A673 (cell line): ENCODE data around the gene BIRC7. TPM values are rescaled to one million over a fixed set of nuclear protein-coding genes. Genes with fewer than 3 reads are reported as not detected.
A peak's percentile ranks its signal among the peaks of the same experiment; 100 is the strongest.

ENCODE experiments used
- BruUV-seq: library from RNA; stranded (reverse); fragments of 400-500 nt; replicated peaks from 2 replicates; lab custom pipeline; 2021; lab: Mats Ljungman, UMichigan
- CTCF ChIA-PET: fragments of 300-600 bp; sonication (Branson Sonifier 250); formaldehyde crosslinking; loops from one replicate; lab custom pipeline; 2022; ENCODE audit warnings: antibody characterized with exemption; lab: Charles Lee
- POLR2A ChIA-PET: fragments of 300-600 bp; sonication (Branson Sonifier 250); formaldehyde crosslinking; loops from one replicate; lab custom pipeline; 2022; ENCODE audit warnings: antibody characterized with exemption; ENCODE audit not compliant: low non-redundant PET; lab: Charles Lee
- DNase-seq: peaks from one replicate; pipeline ENCODE4 v3.0.0-alpha.2; 2015; ENCODE audit warnings: low spot score
- H3K27ac ChIP-seq: fragments of 200-600 bp; sonication (generic); 2 replicates; pipeline ENCODE4 v1.5.1; 2016; ENCODE audit warnings: mixed run types, low read depth, mild to moderate bottlenecking, mixed read lengths, antibody characterized with exemption, low read length; ENCODE audit not compliant: poor library complexity, severe bottlenecking
- H3K27me3 ChIP-seq: fragments of 200-600 bp; sonication (generic); replicated peaks from 2 replicates; pipeline ENCODE4 v1.6.1; 2017; ENCODE audit warnings: mixed run types, low read depth, mild to moderate bottlenecking, mixed read lengths, antibody characterized with exemption, low read length; ENCODE audit not compliant: insufficient read depth, poor library complexity
- H3K36me3 ChIP-seq: fragments of 200-600 bp; sonication (generic); 2 replicates; pipeline ENCODE4 v1.6.1; 2016; ENCODE audit warnings: mixed run types, mild to moderate bottlenecking, mixed read lengths, antibody characterized with exemption, low read length; ENCODE audit not compliant: insufficient read depth, poor library complexity, severe bottlenecking
- H3K4me1 ChIP-seq: fragments of 200-600 bp; sonication (generic); 2 replicates; pipeline ENCODE4 v1.6.1; 2017; ENCODE audit warnings: mixed run types, mild to moderate bottlenecking, mixed read lengths, antibody characterized with exemption, low read length; ENCODE audit not compliant: insufficient read depth, poor library complexity, severe bottlenecking
- H3K4me3 ChIP-seq: fragments of 200-600 bp; sonication (generic); 2 replicates; pipeline ENCODE4 v1.5.1; 2016; ENCODE audit warnings: low read depth, mixed run types, mild to moderate bottlenecking, mixed read lengths, low read length; ENCODE audit not compliant: poor library complexity, severe bottlenecking
- H3K9me3 ChIP-seq: fragments of 200-600 bp; sonication (generic); 2 replicates; pipeline ENCODE4 v1.6.1; 2016; ENCODE audit warnings: mixed run types, low read depth, mild to moderate bottlenecking, mixed read lengths, antibody characterized with exemption, low read length; ENCODE audit not compliant: poor library complexity, severe bottlenecking
- CTCF ChIP-seq: fragments of 300-800, 200-600 bp; sonication (generic); conservative IDR thresholded peaks from 2 replicates; pipeline ENCODE4 v1.5.1; 2017; ENCODE audit warnings: low read depth, mild to moderate bottlenecking, antibody characterized with exemption, low read length, moderate library complexity, mixed read lengths
- EZH2 ChIP-seq: fragments of 200-600 bp; sonication (generic); IDR thresholded peaks from 2 replicates; pipeline ENCODE4 v1.6.1; 2017; ENCODE audit warnings: borderline replicate concordance, low read depth, mild to moderate bottlenecking, mixed read lengths, antibody characterized with exemption, low read length; ENCODE audit not compliant: poor library complexity, severe bottlenecking
- intact Hi-C: fragments of 100-400 bp; cut with micrococcal nuclease; formaldehyde crosslinking; loops from one replicate; pipeline ENCODE4 v1.10.0; 2022; ENCODE audit not compliant: unreplicated experiment
- total RNA-seq: library from RNA; stranded (reverse); gene quantifications from 2 replicates; pipeline ENCODE4 v1.2.3, GENCODE V29; 2021

Gene BIRC7
- total RNA-seq, 1 experiment from 2014 or later, result not detected

DNA sequence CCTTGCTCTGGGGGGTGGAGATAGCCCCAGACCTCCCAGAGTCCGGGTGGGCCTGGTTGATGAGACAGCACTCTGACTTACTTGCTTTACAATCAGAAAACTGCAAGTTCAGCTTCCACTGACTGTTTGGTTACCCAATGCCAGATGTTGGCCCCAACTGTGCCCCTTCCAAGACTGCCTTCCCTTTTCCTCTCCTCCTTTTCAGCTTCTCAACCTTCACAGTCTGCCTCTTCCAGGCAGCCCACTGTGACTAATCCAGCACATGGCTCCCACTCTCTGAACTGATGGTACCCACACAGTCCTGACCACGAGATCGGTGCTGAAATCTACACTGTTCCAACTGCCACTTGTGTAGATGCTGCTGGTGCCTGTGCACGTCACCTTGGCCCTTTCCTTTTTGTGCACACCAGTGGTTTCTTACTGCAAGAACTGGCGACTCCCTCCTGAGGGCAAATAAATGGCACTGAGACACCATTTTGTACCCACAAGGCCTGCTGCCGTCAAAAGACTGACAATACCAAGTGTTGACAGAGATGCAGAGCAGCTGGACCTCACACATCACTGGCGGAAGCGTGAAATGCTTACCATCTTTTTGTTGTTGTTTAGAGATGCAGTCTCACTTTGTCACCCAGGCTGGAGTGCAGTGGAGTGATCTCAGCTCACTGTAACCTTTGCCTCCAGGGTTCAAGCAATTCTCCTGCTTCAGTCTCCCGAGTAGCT, 35.1 kb downstream of the BIRC7 start:
- H3K27ac ChIP-seq, result no peak overlapping the region
- POLR2A ChIA-PET, result no interaction called here
- no peaks in the 10 kb centered on the region for H3K9me3 ChIP-seq
- intact Hi-C loops, result no loop called here
- no peaks in the 10 kb centered on the region for H3K36me3 ChIP-seq
- DNase-seq, result no peak
- CTCF ChIA-PET, result interaction anchor here (0.6 kb wide), 1 partner anchor 27 kb away, joined by 5 read pairs; no protein-coding TSS in a partner anchor
- peaks cover 5% of the 10 kb centered on the region for H3K4me1 ChIP-seq
- no peak overlapping the region for H3K4me3 ChIP-seq
- TF ChIP-seq CTCF (no peak), EZH2 (no peak)
- peaks cover 27% of the 10 kb centered on the region for H3K27me3 ChIP-seq
- BruUV-seq, result no TSS peak

- peaks cover 5% of the 10 kb centered on the region for H3K4me1 ChIP-seq
- peak within 1 kb of the TSS; percentile 70 for H3K27ac ChIP-seq
- no TSS peak for BruUV-seq
- POLR2A ChIA-PET, result no interaction called here
- TF ChIP-seq EZH2 (no peak), CTCF (no peak)
- peak; percentile 93 for DNase-seq
- no peaks in the 10 kb centered on the region for H3K9me3 ChIP-seq
- H3K27me3 ChIP-seq, result peaks cover 14% of the 10 kb centered on the region
- intact Hi-C loops, result no loop called here
- H3K4me3 ChIP-seq, result peak within 1 kb of the TSS; percentile 93
- H3K36me3 ChIP-seq, result peaks cover 12% of the 10 kb centered on the region
- CTCF ChIA-PET, result no interaction called here
These were observed 36.7 kb downstream of the BIRC7 start, which contains the start of gene ARFGAP1 for GRCh38 chr20:63272105-63273058. TSS of gene ARFGAP1 (plus strand) at chr20:63272813. CDS start at chr20:63275581, 2,768 bp downstream.

- Histone ChIP-seq H3K27me3 (peaks cover 6% of the 10 kb centered on the region), H3K27ac (peak overlapping the region; percentile 70), H3K4me3 (peak overlapping the region; percentile 93), H3K9me3 (no peaks in the 10 kb centered on the region), H3K4me1 (peaks cover 5% of the 10 kb centered on the region), H3K36me3 (peaks cover 19% of the 10 kb centered on the region)
- intact Hi-C loops, result no loop called here
- POLR2A ChIA-PET, result no interaction called here
- no peak for DNase-seq
- TF ChIP-seq EZH2 (no peak), CTCF (no peak)
- BruUV-seq, result no TSS peak
- CTCF ChIA-PET, result interaction anchor here (0.6 kb wide), 1 partner anchor 12 kb away, joined by 5 read pairs; no protein-coding TSS in a partner anchor
These were observed 37.4 kb downstream of the BIRC7 start for GRCh38 chr20:63273059-63273579.
